Lower leg skin (tissue), 3 donors: Measurements from ENCODE around the gene PLA2G4A.

Source experiments
- POLR2A ChIP-seq, 2 donors: fragments of 450-650 bp; IDR thresholded peaks; one replicate each; pipeline ENCODE4 v1.6.1; 2016 to 2017; ENCODE audit warnings: antibody characterized with exemption in 2 of 2, mild to moderate bottlenecking in 1 of 2, moderate library complexity in 1 of 2
- TF ChIP-seq, protein P1 (sequence below), 3 donors: fragments of 450-650 bp; IDR thresholded peaks; one replicate each; pipeline ENCODE4 v1.5.1; 2016; ENCODE audit warnings: antibody characterized with exemption in 3 of 3, mild to moderate bottlenecking in 3 of 3, moderate library complexity in 2 of 3

DNA sequence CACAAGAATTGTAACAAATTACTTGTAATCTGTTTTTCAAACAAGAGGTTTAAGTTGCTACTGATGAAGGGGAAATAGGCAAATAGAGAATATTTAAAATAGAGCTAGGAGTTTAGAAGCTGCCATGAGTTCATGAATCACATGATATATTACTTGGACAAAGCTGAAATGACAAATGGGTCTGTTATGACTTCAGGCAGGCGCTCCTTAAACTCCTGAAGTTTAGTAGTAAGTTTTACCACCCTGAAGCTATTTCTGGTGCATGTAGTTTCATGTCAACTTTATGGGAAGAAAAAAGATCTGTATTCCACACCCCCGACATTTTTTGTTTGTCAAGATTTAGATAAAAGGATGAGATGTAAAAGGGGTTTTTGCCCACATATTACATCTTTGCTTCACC is 58.5 kb downstream of the PLA2G4A start:
- TF ChIP-seq, protein P1, sequence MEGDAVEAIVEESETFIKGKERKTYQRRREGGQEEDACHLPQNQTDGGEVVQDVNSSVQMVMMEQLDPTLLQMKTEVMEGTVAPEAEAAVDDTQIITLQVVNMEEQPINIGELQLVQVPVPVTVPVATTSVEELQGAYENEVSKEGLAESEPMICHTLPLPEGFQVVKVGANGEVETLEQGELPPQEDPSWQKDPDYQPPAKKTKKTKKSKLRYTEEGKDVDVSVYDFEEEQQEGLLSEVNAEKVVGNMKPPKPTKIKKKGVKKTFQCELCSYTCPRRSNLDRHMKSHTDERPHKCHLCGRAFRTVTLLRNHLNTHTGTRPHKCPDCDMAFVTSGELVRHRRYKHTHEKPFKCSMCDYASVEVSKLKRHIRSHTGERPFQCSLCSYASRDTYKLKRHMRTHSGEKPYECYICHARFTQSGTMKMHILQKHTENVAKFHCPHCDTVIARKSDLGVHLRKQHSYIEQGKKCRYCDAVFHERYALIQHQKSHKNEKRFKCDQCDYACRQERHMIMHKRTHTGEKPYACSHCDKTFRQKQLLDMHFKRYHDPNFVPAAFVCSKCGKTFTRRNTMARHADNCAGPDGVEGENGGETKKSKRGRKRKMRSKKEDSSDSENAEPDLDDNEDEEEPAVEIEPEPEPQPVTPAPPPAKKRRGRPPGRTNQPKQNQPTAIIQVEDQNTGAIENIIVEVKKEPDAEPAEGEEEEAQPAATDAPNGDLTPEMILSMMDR (IDR thresholded peaks at IDR 0.05): no peak
- no peak for TF ChIP-seq POLR2A (IDR thresholded peaks at IDR 0.05)
